ENCODE data around the gene PANK4.
"Not testable (repeated sequence)": the region's sequence is repeated elsewhere in the genome, so short reads cannot be mapped to it uniquely, and the experiment has no call there.

PANK4 gene

DNA sequence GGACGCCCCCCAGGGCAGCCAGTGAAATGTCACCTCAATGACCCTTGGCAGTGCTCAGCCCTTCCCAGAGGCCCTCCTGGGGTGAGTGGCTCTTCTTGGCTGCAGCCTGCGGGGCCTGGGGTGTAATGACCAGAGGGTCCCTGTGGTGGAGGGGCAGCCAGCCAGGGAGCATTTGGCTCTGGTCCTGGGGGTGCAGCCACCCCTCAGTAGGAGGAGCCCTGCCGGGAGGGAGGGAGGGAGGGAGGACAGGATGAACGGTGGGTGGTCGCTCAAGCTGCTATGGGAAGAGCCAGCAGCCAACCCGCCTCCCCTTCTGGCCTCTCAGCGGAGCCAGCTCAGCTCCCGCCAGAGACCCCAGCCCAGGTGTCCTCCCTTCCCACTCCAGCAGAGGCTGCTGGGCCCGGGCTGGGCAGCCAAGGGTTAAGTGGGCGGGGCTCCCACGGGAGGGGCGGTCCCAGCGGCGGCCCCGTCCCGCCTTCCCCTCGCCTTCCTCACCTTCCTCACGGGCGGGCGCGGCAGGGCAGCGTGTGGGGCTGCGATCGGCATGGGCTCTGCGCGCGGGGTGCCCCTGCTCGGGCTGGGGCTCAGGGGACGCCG is 59.3 kb downstream of the PANK4 start:
- Mint-ChIP-seq H3K4me3 (peak overlapping the region; percentile 58), H3K27me3 (no peaks in the 10 kb centered on the region), H3K27ac (ENCODE audit: low read depth) (no peak overlapping the region), H3K9me3 (no peaks in the 10 kb centered on the region), H3K4me1 (peaks cover 15% of the 10 kb centered on the region), H3K36me3 (ENCODE audit: insufficient read depth) (peaks cover 5% of the 10 kb centered on the region)
- ATAC-seq (replicated peaks; ENCODE audit: extremely low read depth, poor library complexity, severe bottlenecking), result no peak
- DNase-seq (ENCODE audit: low spot score in 2 of 2), result no peak

- H3K36me3 Mint-ChIP-seq (ENCODE audit: insufficient read depth), result peaks cover 5% of the 10 kb centered on the region
- H3K4me1 Mint-ChIP-seq, result peaks cover 15% of the 10 kb centered on the region
- peak overlapping the region; percentile 58 for H3K4me3 Mint-ChIP-seq
- no peak for ATAC-seq (replicated peaks; ENCODE audit: extremely low read depth, poor library complexity, severe bottlenecking)
- H3K27ac Mint-ChIP-seq (ENCODE audit: low read depth), result no peak overlapping the region
- H3K27me3 Mint-ChIP-seq, result no peaks in the 10 kb centered on the region
- DNase-seq (ENCODE audit: low spot score in 2 of 2), result no peak
- no peaks in the 10 kb centered on the region for H3K9me3 Mint-ChIP-seq
Measured at GRCh38 chr1:2466270-2466665, 60.1 kb downstream of the PANK4 start.

DNA sequence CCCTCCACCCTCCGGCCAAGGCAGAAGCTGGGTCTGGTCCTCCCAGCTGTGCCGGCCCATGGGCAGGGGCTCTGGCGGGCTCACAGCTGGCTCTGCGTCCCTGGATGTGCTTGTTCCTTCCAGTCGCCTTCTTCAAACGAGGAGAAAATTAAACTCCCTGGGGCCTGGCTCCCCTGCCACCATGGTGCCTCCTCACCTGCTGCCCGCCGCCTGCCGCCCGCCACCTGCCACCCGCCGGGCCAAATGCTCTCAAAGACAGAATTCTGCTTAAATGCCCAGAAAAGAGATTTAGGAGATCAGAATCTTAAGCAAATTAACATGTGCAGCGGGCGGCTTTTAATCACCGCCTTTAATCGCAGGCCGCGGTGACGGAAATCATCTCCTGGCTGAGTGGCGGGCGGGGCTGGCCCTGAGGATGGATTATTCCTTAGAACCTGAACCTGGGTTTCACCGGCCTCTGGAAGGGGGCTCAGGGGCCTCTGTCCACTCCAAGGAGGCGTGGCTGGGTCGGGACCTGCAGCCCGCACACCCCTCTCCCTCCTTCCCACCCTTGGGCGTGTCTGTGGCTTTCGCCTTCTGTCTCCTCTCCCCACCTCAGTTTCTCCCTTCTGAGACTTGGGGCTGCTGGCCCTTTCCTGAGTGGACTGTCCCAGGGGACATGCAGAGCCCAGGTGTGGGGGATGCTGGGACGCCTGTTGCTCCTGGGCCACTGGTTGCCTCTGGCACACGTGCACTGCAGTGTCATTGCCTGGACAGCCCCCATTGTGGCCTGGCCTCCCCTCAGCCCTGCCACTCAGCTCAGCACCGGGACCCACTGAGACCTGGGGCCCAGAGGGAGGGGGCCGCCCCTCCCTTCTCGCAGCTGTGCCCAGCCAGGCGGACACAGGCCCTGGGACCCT is 60.8 kb downstream of the PANK4 start:
- H3K9me3 Mint-ChIP-seq, result no peaks in the 10 kb centered on the region
- peaks cover 15% of the 10 kb centered on the region for H3K4me1 Mint-ChIP-seq
- no peak overlapping the region for H3K4me3 Mint-ChIP-seq
- no peak overlapping the region for H3K27ac Mint-ChIP-seq (ENCODE audit: low read depth)
- no peak for DNase-seq (ENCODE audit: low spot score in 2 of 2)
- no peaks in the 10 kb centered on the region for H3K27me3 Mint-ChIP-seq
- no peak for ATAC-seq (replicated peaks; ENCODE audit: extremely low read depth, poor library complexity, severe bottlenecking)
- peaks cover 5% of the 10 kb centered on the region for H3K36me3 Mint-ChIP-seq (ENCODE audit: insufficient read depth)

- ATAC-seq (replicated peaks; ENCODE audit: extremely low read depth, poor library complexity, severe bottlenecking), result no peak
- H3K27ac Mint-ChIP-seq (ENCODE audit: low read depth), result no peak overlapping the region
- no peaks in the 10 kb centered on the region for H3K27me3 Mint-ChIP-seq
- H3K9me3 Mint-ChIP-seq, result no peaks in the 10 kb centered on the region
- no peak overlapping the region for H3K4me3 Mint-ChIP-seq
- peaks cover 6% of the 10 kb centered on the region for H3K4me1 Mint-ChIP-seq
- no peak for DNase-seq (ENCODE audit: low spot score in 2 of 2)
- peaks cover 3% of the 10 kb centered on the region for H3K36me3 Mint-ChIP-seq (ENCODE audit: insufficient read depth)
Measured at GRCh38 chr1:2463396-2463795, 63.0 kb downstream of the PANK4 start.

DNA sequence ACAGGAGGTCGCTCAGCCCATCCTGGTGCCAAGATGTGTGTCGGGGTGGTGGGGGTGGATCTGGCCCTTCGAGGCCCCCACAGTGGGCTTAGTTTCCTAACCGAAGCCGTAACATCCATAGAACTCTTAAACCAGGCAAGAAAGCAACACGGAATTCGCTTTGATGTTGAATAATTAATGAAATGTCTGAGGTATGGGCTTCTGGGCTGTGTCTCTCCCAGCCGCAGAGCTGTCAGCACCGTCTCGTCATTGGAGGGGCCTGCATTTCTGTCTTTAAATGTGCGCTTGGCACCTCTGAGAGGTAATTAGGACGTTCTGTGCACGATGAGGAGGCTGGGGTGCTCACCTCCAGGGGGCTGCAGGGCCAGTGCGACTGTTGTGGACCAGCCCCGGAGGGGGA is 63.6 kb downstream of the PANK4 start:
- DNase-seq (ENCODE audit: low spot score in 2 of 2) (no peak), ATAC-seq (replicated peaks; ENCODE audit: extremely low read depth, poor library complexity, severe bottlenecking) (no peak)
- H3K4me1 Mint-ChIP-seq, result peaks cover 6% of the 10 kb centered on the region
- H3K4me3 Mint-ChIP-seq, result no peak overlapping the region
- no peaks in the 10 kb centered on the region for H3K9me3 Mint-ChIP-seq
- no peaks in the 10 kb centered on the region for H3K27me3 Mint-ChIP-seq
- H3K27ac Mint-ChIP-seq (ENCODE audit: low read depth), result no peak overlapping the region
- peaks cover 2% of the 10 kb centered on the region for H3K36me3 Mint-ChIP-seq (ENCODE audit: insufficient read depth)

DNA sequence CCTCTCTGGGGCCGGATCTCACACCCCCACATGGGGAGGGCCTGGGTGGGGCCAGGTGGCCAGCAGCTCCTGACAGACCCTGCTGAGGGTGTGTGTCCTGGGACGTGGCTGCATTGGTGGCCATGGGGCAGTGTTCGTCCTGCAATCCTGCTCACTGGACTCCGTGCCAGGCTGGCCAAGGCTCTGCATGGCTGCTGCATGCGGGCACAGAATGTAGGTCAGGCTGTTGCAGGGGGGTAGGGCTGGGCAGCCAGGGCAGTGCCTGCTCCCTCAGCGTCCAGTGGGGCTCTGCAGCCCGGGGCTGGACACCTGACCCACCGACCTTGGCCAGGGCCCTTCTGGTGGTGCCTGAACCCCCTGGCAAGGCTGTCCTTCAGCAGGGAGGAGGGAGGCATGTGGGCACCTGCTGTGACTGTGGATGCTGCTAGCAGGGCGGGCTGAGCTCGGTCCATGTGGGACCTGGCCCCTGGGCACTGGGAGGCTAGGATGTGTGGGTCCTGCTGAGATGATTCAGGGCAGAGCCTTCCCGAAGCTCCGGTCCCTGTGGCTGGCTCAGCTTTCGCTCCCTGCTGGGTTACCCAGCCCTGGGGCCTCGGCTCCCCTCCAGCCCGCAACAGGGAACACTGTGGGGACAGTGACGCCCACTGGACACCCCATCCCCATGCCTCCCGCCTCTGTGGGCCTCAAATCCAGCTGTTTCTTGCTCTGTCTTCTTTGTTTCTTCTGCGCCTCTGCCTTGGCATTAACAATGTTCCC is 65.2 kb downstream of the PANK4 start:
- H3K27ac Mint-ChIP-seq (ENCODE audit: low read depth), result no peak overlapping the region
- no peak overlapping the region for H3K4me3 Mint-ChIP-seq
- no peaks in the 10 kb centered on the region for H3K9me3 Mint-ChIP-seq
- H3K36me3 Mint-ChIP-seq (ENCODE audit: insufficient read depth), result no peaks in the 10 kb centered on the region
- ATAC-seq (replicated peaks; ENCODE audit: extremely low read depth, poor library complexity, severe bottlenecking) (no peak), DNase-seq (ENCODE audit: low spot score in 2 of 2) (no peak)
- H3K4me1 Mint-ChIP-seq, result no peaks in the 10 kb centered on the region
- no peaks in the 10 kb centered on the region for H3K27me3 Mint-ChIP-seq

- DNase-seq (ENCODE audit: low spot score in 2 of 2), result no peak
- no peaks in the 10 kb centered on the region for H3K36me3 Mint-ChIP-seq (ENCODE audit: insufficient read depth)
- no peaks in the 10 kb centered on the region for H3K9me3 Mint-ChIP-seq
- no peak for ATAC-seq (replicated peaks; ENCODE audit: extremely low read depth, poor library complexity, severe bottlenecking)
- H3K4me3 Mint-ChIP-seq, result no peak overlapping the region
- no peaks in the 10 kb centered on the region for H3K4me1 Mint-ChIP-seq
- no peak overlapping the region for H3K27ac Mint-ChIP-seq (ENCODE audit: low read depth)
- no peaks in the 10 kb centered on the region for H3K27me3 Mint-ChIP-seq
Measured at GRCh38 chr1:2460203-2460602, 66.2 kb downstream of the PANK4 start.

DNA sequence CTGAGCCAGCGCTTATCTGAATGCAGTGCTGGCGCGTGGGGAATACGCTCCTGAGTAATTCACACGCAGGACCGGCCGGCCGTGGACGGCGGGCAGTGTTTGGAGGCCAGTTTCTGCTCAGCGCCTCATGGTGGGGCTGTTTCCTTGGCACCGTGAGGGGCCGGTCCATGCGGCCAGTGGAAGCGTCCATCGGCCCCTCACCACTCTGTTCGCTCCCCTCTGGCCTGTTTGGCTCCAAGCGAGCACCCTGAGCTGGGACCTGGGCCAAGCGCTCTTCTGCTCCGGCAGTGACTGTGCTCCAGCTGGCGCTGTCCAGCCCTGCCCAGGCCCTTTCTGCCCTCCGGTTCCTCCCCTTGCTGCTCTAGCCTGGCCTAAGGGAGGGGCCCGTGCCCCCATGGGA is 66.6 kb downstream of the PANK4 start:
- Mint-ChIP-seq H3K36me3 (ENCODE audit: insufficient read depth) (no peaks in the 10 kb centered on the region), H3K27ac (ENCODE audit: low read depth) (no peak overlapping the region), H3K4me3 (no peak overlapping the region), H3K4me1 (no peaks in the 10 kb centered on the region), H3K9me3 (no peaks in the 10 kb centered on the region), H3K27me3 (no peaks in the 10 kb centered on the region)
- ATAC-seq (replicated peaks; ENCODE audit: extremely low read depth, poor library complexity, severe bottlenecking), result no peak
- no peak for DNase-seq (ENCODE audit: low spot score in 2 of 2)

GRCh38 chr1:2459102-2459753 is 67.2 kb downstream of the PANK4 start:
- not testable (repeated sequence) for H3K36me3 Mint-ChIP-seq (ENCODE audit: insufficient read depth); H3K9me3 Mint-ChIP-seq; H3K27me3 Mint-ChIP-seq; H3K4me1 Mint-ChIP-seq; H3K27ac Mint-ChIP-seq (ENCODE audit: low read depth); ATAC-seq (replicated peaks; ENCODE audit: extremely low read depth, poor library complexity, severe bottlenecking); H3K4me3 Mint-ChIP-seq; DNase-seq (ENCODE audit: low spot score in 2 of 2)

GRCh38 chr1:2458687-2459086 is 67.7 kb downstream of the PANK4 start:
- Mint-ChIP-seq H3K4me3 (no peak overlapping the region), H3K9me3 (no peaks in the 10 kb centered on the region), H3K36me3 (ENCODE audit: insufficient read depth) (no peaks in the 10 kb centered on the region), H3K4me1 (no peaks in the 10 kb centered on the region), H3K27me3 (no peaks in the 10 kb centered on the region), H3K27ac (ENCODE audit: low read depth) (no peak overlapping the region)
- ATAC-seq (replicated peaks; ENCODE audit: extremely low read depth, poor library complexity, severe bottlenecking) (no peak), DNase-seq (ENCODE audit: low spot score in 2 of 2) (no peak)
